Uterus (tissue), 4 donors: Measurements from ENCODE around the gene LRP1. TPM values are rescaled to one million over a fixed set of nuclear protein-coding genes. Genes with fewer than 3 reads are reported as not detected.

Experiments used
- DNase-seq, 2 donors: peaks; one replicate each; pipeline ENCODE4 v3.0.0-alpha.2; 2019 to 2020
- H3K27ac ChIP-seq, 2 donors: fragments of 200-600 bp; sonication (generic); 1 replicate in 1 of 2; 2 replicates in 1 of 2; pipeline ENCODE4 v1.5.1; 2016 to 2018
- H3K27me3 ChIP-seq, 2 donors: fragments of 200-600 bp; sonication (generic); one replicate each; pipeline ENCODE4 v1.5.1; 2018 to 2019; ENCODE audit warnings: control low read depth in 1 of 2
- H3K36me3 ChIP-seq, 2 donors: fragments of 200-600 bp; sonication (generic); one replicate each; pipeline ENCODE4 v1.5.1; 2019; ENCODE audit warnings: control low read depth in 1 of 2
- H3K4me1 ChIP-seq, 2 donors: fragments of 200-600 bp; sonication (generic); one replicate each; pipeline ENCODE4 v1.5.1; 2018 to 2019; ENCODE audit warnings: control low read depth in 1 of 2
- H3K4me3 ChIP-seq, 2 donors: fragments of 200-600 bp; sonication (generic); 1 replicate in 1 of 2; 2 replicates in 1 of 2; pipeline ENCODE4 v1.5.1; 2018 to 2019; ENCODE audit warnings: mild to moderate bottlenecking in 1 of 2
- H3K9me3 ChIP-seq, 2 donors: fragments of 200-600 bp; sonication (generic); one replicate each; pipeline ENCODE4 v1.5.1; 2019; ENCODE audit warnings: control low read depth in 1 of 2
- CTCF ChIP-seq, 4 experiments: fragments of 200-600 bp in 2 of 4; fragments of 450-650 bp in 2 of 4; sonication (generic) in 2 of 4; IDR thresholded peaks; one replicate each; pipeline ENCODE4 v1.5.1; 2016 to 2019; ENCODE audit warnings: antibody characterized with exemption in 4 of 4, mild to moderate bottlenecking in 2 of 4, moderate library complexity in 1 of 4
- POLR2A ChIP-seq, 2 donors: fragments of 450-650 bp; IDR thresholded peaks; one replicate each; pipeline ENCODE4 v1.6.1; 2016; ENCODE audit warnings: antibody characterized with exemption in 2 of 2, mild to moderate bottlenecking in 1 of 2, moderate library complexity in 1 of 2
- intact Hi-C: fragments of 100-400 bp; cut with DNase I; formaldehyde crosslinking; loops from one replicate; pipeline ENCODE4 v1.15.1; 2023; ENCODE audit warnings: low total_unique reads
- total RNA-seq, 4 donors: library from RNA; depleted of rRNA in 3 of 4; stranded (reverse); fragments of >200 nt in 3 of 4; gene quantifications; one replicate each; pipeline versions ENCODE4 v1.1.0 to v1.2.4, GENCODE V29; 2014 to 2023
- donor health status: DM: yes; HTN: yes; CAD: no.

Gene LRP1
- total RNA-seq, 4 donors from 2014 or later, result 164 to 507 (median 318) TPM

- Histone ChIP-seq H3K27ac (peak overlapping the region; percentile 8 to 60), H3K4me1 (no peaks in the 10 kb centered on the region), H3K27me3 (no peaks in the 10 kb centered on the region), H3K9me3 (no peaks in the 10 kb centered on the region), H3K4me3 (no peak overlapping the region), H3K36me3 (no peaks in the 10 kb centered on the region)
- peak; percentile 88 to 92 for DNase-seq
- TF ChIP-seq POLR2A (IDR thresholded peaks at IDR 0.05), result peak in 1 of 2 donors; percentile 19
- peak; percentile 71 to 89 (median 82) for TF ChIP-seq CTCF (IDR thresholded peaks at IDR 0.05)
- intact Hi-C loops, result loop anchor here (5.0 kb wide), 1 partner anchor 48 kb away; the partner anchor contains the start of gene LRP1
Observed at GRCh38 chr12:57175428-57176138, 47.3 kb downstream of the LRP1 start.

GRCh38 chr12:57176139-57176477 is 47.8 kb downstream of the LRP1 start:
- no peaks in the 10 kb centered on the region for H3K9me3 ChIP-seq
- H3K4me1 ChIP-seq, result no peaks in the 10 kb centered on the region
- no peaks in the 10 kb centered on the region for H3K27me3 ChIP-seq
- H3K27ac ChIP-seq, result peak overlapping the region in 1 of 2 donors; percentile 60
- no peaks in the 10 kb centered on the region for H3K36me3 ChIP-seq
- DNase-seq, result no peak
- no peak overlapping the region for H3K4me3 ChIP-seq
- no peak for TF ChIP-seq CTCF (IDR thresholded peaks at IDR 0.05)
- peak in 1 of 2 donors; percentile 7 for TF ChIP-seq POLR2A (IDR thresholded peaks at IDR 0.05)
- intact Hi-C loops, result loop anchor here (5.0 kb wide), 1 partner anchor 49 kb away; the partner anchor contains the start of gene LRP1

- H3K27ac ChIP-seq, result no peak overlapping the region
- H3K4me1 ChIP-seq, result no peaks in the 10 kb centered on the region
- no peaks in the 10 kb centered on the region for H3K36me3 ChIP-seq
Observed at GRCh38 chr12:57176846-57177245, 48.6 kb downstream of the LRP1 start.

GRCh38 chr12:57177354-57177753 is 49.1 kb downstream of the LRP1 start:
- TF ChIP-seq CTCF (IDR thresholded peaks at IDR 0.05) (no peak), POLR2A (IDR thresholded peaks at IDR 0.05) (no peak)
- DNase-seq, result no peak
- H3K9me3 ChIP-seq, result no peaks in the 10 kb centered on the region
- H3K4me1 ChIP-seq, result no peaks in the 10 kb centered on the region
- H3K36me3 ChIP-seq, result no peaks in the 10 kb centered on the region
- H3K27ac ChIP-seq, result no peak overlapping the region
- intact Hi-C loops, result loop anchor here (5.0 kb wide), 1 partner anchor 50 kb away; the partner anchor contains the start of gene LRP1
- no peak overlapping the region for H3K4me3 ChIP-seq
- no peaks in the 10 kb centered on the region for H3K27me3 ChIP-seq

More at GRCh38 chr12:57176846-57177245, 48.6 kb downstream of the LRP1 start:
- TF ChIP-seq POLR2A (IDR thresholded peaks at IDR 0.05), result no peak
- no peak for TF ChIP-seq CTCF (IDR thresholded peaks at IDR 0.05)
- H3K4me3 ChIP-seq, result no peak overlapping the region
- no peaks in the 10 kb centered on the region for H3K9me3 ChIP-seq
- intact Hi-C loops, result loop anchor here (5.0 kb wide), 1 partner anchor 50 kb away; the partner anchor contains the start of gene LRP1
- no peak for DNase-seq
- H3K27me3 ChIP-seq, result no peaks in the 10 kb centered on the region

- H3K4me3 ChIP-seq, result no peak overlapping the region
- no peaks in the 10 kb centered on the region for H3K9me3 ChIP-seq
- H3K27me3 ChIP-seq, result no peaks in the 10 kb centered on the region
- H3K27ac ChIP-seq, result no peak overlapping the region
- TF ChIP-seq CTCF (IDR thresholded peaks at IDR 0.05), result no peak
- no peak for TF ChIP-seq POLR2A (IDR thresholded peaks at IDR 0.05)
- no peaks in the 10 kb centered on the region for H3K4me1 ChIP-seq
- DNase-seq, result no peak
- H3K36me3 ChIP-seq, result no peaks in the 10 kb centered on the region
- intact Hi-C loops, result loop anchor here (5.0 kb wide), 1 partner anchor 51 kb away; the partner anchor contains the start of gene LRP1
Observed at GRCh38 chr12:57178213-57178612, 49.9 kb downstream of the LRP1 start.
